GM12878 (cell line): Measurements from ENCODE around the gene NPDC1. TPM values are rescaled to one million over a fixed set of nuclear protein-coding genes. Genes with fewer than 3 reads are reported as not detected.

Experiments
- ATAC-seq: fragments of 200-7000 bp; cut with Tn5 transposase; 3 replicates; pipeline ENCODE4 v1.9.1; 2020; ENCODE audit warnings: mild to moderate bottlenecking, moderate library complexity
- BruUV-seq: library from RNA; stranded (reverse); fragments of 400-500 nt; replicated peaks from 2 replicates; lab custom pipeline; 2021; lab: Mats Ljungman, UMichigan
- CTCF ChIA-PET: fragments of 300-600 bp; sonication (Branson Sonifier 250); formaldehyde crosslinking; extraction: SDS; loops from one replicate; lab custom pipeline; 2021; ENCODE audit warnings: inconsistent platforms; lab: Yijun Ruan, JAX
- POLR2A ChIA-PET: fragments of 350-600 bp; formaldehyde crosslinking; extraction: SDS; loops from one replicate; lab custom pipeline; 2021; ENCODE audit warnings: inconsistent platforms; lab: Charles Lee
- RAD21 ChIA-PET: fragments of 300-600 bp; sonication (Branson Sonifier 250); formaldehyde crosslinking; loops from one replicate; lab custom pipeline; 2023; ENCODE audit warnings: antibody characterized with exemption; ENCODE audit not compliant: unreplicated experiment; lab: Charles Lee
- SMC1A ChIA-PET: fragments of 300-600 bp; sonication (Branson Sonifier 250); formaldehyde crosslinking; loops from one replicate; lab custom pipeline; 2023; ENCODE audit not compliant: unreplicated experiment, uncharacterized antibody; lab: Charles Lee
- DNase-seq: peaks from one replicate; pipeline ENCODE4 v3.0.0-alpha.2; 2011; ENCODE audit warnings: low read depth, low spot score
- FAIRE-seq: peaks from 3 replicates; lab custom pipeline; 2011; peaks lifted over from hg19 to GRCh38; lab: Jason Lieb, UNC
- H2AFZ ChIP-seq: 2 replicates; pipeline ENCODE4 v1.6.0; 2011; ENCODE audit warnings: low read depth, low read length, control low read depth; ENCODE audit not compliant: control insufficient read depth
- H3K27ac ChIP-seq: 2 replicates; pipeline ENCODE4 v1.5.1; 2011; ENCODE audit warnings: control low read depth; ENCODE audit not compliant: control insufficient read depth, insufficient read depth
- H3K27me3 ChIP-seq, 2 experiments: replicated peaks in 1 of 2; 2 replicates each; pipeline versions ENCODE4 v1.6.0 to v1.6.1; 2011; ENCODE audit warnings: low read length in 1 of 2; ENCODE audit not compliant: control insufficient read depth in 2 of 2, insufficient read depth in 2 of 2
- H3K36me3 ChIP-seq, 2 experiments: 2 replicates each; pipeline ENCODE4 v1.5.1; 2011; ENCODE audit warnings: low read length in 1 of 2; ENCODE audit not compliant: control insufficient read depth in 2 of 2, insufficient read depth in 2 of 2
- H3K4me1 ChIP-seq: 2 replicates; pipeline ENCODE4 v1.6.1; 2011; ENCODE audit warnings: mild to moderate bottlenecking, low read length, moderate library complexity, mixed read lengths; ENCODE audit not compliant: control insufficient read depth, insufficient read depth
- H3K4me2 ChIP-seq: 2 replicates; pipeline ENCODE4 v1.6.0; 2011; ENCODE audit warnings: control low read depth; ENCODE audit not compliant: control insufficient read depth, insufficient read depth
- H3K4me3 ChIP-seq: fragments of 200-600 bp; sonication (generic); 2 replicates; pipeline ENCODE4 v1.5.1; 2016
- H3K79me2 ChIP-seq: 2 replicates; pipeline ENCODE4 v1.6.0; 2011; ENCODE audit warnings: low read length; ENCODE audit not compliant: control insufficient read depth, insufficient read depth
- H3K9ac ChIP-seq: 2 replicates; pipeline ENCODE4 v1.8.0; 2011; ENCODE audit warnings: low read length, control low read depth, mixed read lengths; ENCODE audit not compliant: control insufficient read depth, insufficient read depth
- H3K9me3 ChIP-seq: replicated peaks from 3 replicates; pipeline ENCODE4 v1.5.1; 2011; ENCODE audit warnings: mild to moderate bottlenecking, low read length; ENCODE audit not compliant: control insufficient read depth, insufficient read depth
- H4K20me1 ChIP-seq: 2 replicates; pipeline ENCODE4 v1.6.0; 2011; ENCODE audit not compliant: control insufficient read depth, insufficient read depth
- BACH1 ChIP-seq: fragments of 450-650 bp; IDR thresholded peaks from 2 replicates; pipeline ENCODE4 v1.6.1; 2017; ENCODE audit warnings: mild to moderate bottlenecking, borderline replicate concordance
- CBX5 ChIP-seq: sonication (generic); IDR thresholded peaks from 2 replicates; pipeline ENCODE4 v1.6.1; 2016; ENCODE audit warnings: low read depth, moderate library complexity, mild to moderate bottlenecking, inconsistent platforms
- FOXK2 ChIP-seq: fragments of 450-650 bp; IDR thresholded peaks from 2 replicates; pipeline ENCODE4 v1.6.1; 2017; ENCODE audit warnings: mild to moderate bottlenecking, moderate library complexity
- FOXM1 ChIP-seq: IDR thresholded peaks from 2 replicates; pipeline ENCODE4 v1.6.1; 2012; ENCODE audit warnings: low read depth, mild to moderate bottlenecking, inconsistent platforms, low read length, moderate library complexity
- HDAC6 ChIP-seq: fragments of 200-600 bp; sonication (generic); IDR thresholded peaks from one replicate; pipeline ENCODE4 v1.8.0; 2017; ENCODE audit warnings: antibody characterized with exemption; ENCODE audit not compliant: unreplicated experiment
- HDGF ChIP-seq: fragments of 450-650 bp; IDR thresholded peaks from 2 replicates; pipeline ENCODE4 v1.6.1; 2016; ENCODE audit warnings: antibody characterized with exemption
- MEF2A ChIP-seq: IDR thresholded peaks from 2 replicates; pipeline ENCODE4 v1.6.1; 2011; ENCODE audit warnings: low read depth, mild to moderate bottlenecking, low read length, moderate library complexity; ENCODE audit not compliant: insufficient read depth
- MXI1 ChIP-seq: fragments of 150-350 bp; IDR thresholded peaks from 2 replicates; pipeline ENCODE4 v1.6.1; 2011; ENCODE audit warnings: low read depth, mild to moderate bottlenecking, inconsistent platforms, low read length, improper control_type of control experiment
- NR2F1 ChIP-seq: fragments of 450-650 bp; conservative IDR thresholded peaks from 2 replicates; pipeline ENCODE4 v1.6.1; 2017; ENCODE audit warnings: mild to moderate bottlenecking
- RCOR1 ChIP-seq: conservative IDR thresholded peaks from 2 replicates; pipeline ENCODE4 v1.6.1; 2012; ENCODE audit warnings: low read depth, low read length, improper control_type of control experiment
- SIX5 ChIP-seq: IDR thresholded peaks from 2 replicates; pipeline ENCODE4 v1.6.1; 2011; ENCODE audit warnings: mild to moderate bottlenecking, low read depth, low read length, moderate library complexity; ENCODE audit not compliant: severe bottlenecking
- ZNF384 ChIP-seq: IDR thresholded peaks from 2 replicates; pipeline ENCODE4 v1.6.1; 2012; ENCODE audit warnings: low read depth, mild to moderate bottlenecking, low read length, improper control_type of control experiment, borderline replicate concordance
- WGBS: methylation state at CpG from one replicate; pipeline ENCODE4 v1.1.6; 2016; ENCODE audit warnings: low lambda C conversion rate; ENCODE audit not compliant: insufficient replicate concordance, insufficient coverage; ENCODE audit errors: missing lambda C conversion rate; 5-methylcytosine and 5-hydroxymethylcytosine counted together
- in situ Hi-C: fragments of 300-500 bp; cut with MboI; formaldehyde crosslinking; loops from 9 replicates; pipeline ENCODE4 v1.14.3; 2018; ENCODE audit warnings: mixed read lengths
- intact Hi-C: fragments of 100-400 bp; cut with micrococcal nuclease; formaldehyde crosslinking; loops from one replicate; pipeline ENCODE4 v1.14.2; 2022; ENCODE audit not compliant: unreplicated experiment
- polyA plus RNA-seq, 11 experiments: library from polyadenylated mRNA; depleted of rRNA in 4 of 11; unstranded in 6 of 11; stranded (reverse) in 5 of 11; fragments of >200 nt; fragmentation: Nextera tagmentation in 4 of 11; fragmentation: Illumina TruSeq in 1 of 11; extraction: Ambion mirVana in 4 of 11; extraction: Trizol in 1 of 11; gene quantifications; 1 replicate in 1 of 11; 2 replicates in 10 of 11; pipeline versions ENCODE4 v1.2.1 to v1.2.3, GENCODE V29; 2011 to 2016; ENCODE audit warnings: inconsistent platforms in 2 of 11, missing spikeins in 2 of 11, low read depth in 1 of 11
- total RNA-seq, 4 experiments: library from RNA; depleted of rRNA in 3 of 4; stranded (reverse); fragments of >200 nt in 3 of 4; fragmentation: Illumina TruSeq in 1 of 4; extraction: Trizol in 1 of 4; gene quantifications; 2 replicates each; pipeline versions ENCODE4 v1.2.1 to v1.2.3, GENCODE V29; 2013 to 2021
- TF ChIP-seq, protein P1 (sequence below): fragments of 450-650 bp; formaldehyde crosslinking; IDR thresholded peaks from 2 replicates; pipeline ENCODE4 v1.4.0; 2020; ENCODE audit warnings: mild to moderate bottlenecking, moderate library complexity
- TF ChIP-seq, protein P2 (sequence below): fragments of 450-650 bp; IDR thresholded peaks from 2 replicates; pipeline ENCODE4 v1.6.1; 2018; ENCODE audit warnings: borderline replicate concordance, mild to moderate bottlenecking; ENCODE audit not compliant: partially characterized antibody

Gene NPDC1
- total and polyA plus RNA-seq, 10 of the 15 experiments (the other 5 are each of a cell fraction or from before 2014, with no cell fraction given), result 0.04 to 1.7 (median 0.77) TPM; not detected in 2

DNA sequence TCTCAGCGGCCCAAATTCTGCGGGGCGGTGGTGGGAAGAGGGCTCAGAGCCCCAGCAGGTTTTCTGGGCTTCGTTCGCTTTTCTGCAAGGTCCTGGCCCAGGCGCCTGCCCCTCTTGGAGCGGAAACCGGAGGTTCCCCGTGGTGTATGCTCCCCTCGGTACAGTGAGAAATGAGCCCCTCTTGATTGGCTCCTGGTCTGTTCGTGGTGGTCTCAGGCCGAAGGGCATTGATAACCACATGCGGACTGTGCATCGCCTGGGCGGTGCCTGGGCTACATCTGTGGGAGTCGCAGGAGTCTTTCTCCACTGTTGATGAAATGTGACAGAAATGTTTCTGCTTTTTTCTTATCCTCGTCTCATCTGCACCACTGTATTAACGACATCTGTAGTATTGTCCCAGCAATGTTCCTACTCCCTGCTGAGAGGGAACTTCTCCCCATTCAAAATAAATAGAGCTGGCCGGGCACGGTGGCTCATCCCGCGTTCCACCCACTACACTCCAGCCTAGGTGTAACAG lies 41.5 kb upstream of the NPDC1 start (continued):
- no peak for TF ChIP-seq MXI1

DNA sequence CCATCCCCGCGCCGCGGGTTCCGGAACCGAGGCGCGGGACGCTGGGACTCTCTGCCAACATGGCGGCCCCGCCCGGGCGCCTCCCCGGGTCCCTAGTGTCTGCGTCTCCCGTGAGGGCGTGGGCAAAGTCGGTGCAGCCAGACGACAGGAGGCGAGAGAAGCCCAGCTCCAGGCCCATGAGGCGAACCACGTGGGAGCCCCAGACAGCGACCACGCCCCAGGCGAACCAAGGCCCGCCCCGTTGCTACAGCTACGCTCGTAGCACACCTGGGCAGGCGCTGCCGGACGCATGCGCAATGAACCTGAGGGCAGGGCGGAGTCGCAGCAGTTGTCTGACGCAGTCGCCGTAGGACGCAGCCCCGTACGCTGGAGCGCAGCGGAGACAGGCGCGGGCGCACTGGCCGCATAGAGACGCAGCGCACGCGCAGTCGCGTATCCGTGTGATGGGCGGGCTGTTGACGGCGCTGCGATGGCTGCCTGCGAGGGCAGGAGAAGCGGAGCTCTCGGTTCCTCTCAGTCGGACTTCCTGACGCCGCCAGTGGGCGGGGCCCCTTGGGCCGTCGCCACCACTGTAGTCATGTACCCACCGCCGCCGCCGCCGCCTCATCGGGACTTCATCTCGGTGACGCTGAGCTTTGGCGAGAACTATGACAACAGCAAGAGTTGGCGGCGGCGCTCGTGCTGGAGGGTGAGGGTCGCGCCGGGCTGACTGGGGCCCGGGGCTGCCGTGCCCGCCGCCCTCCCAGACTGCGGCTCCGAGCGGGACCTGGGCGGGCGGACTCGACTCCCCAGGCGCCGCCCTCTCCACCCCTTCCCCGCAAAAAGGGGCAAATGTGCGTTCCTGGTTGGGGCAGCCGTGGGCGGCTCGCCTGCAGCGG lies 40.8 kb upstream of the NPDC1 start, which contains the start of gene MAN1B1:
TSS of gene MAN1B1 (plus strand) at position 455 of the 878 bp plus-strand sequence. CDS start at position 470, 15 bp downstream.
- peak; percentile 99 for FAIRE-seq
- ChIA-PET RAD21 (interaction anchor here (0.7 to 2.7 kb wide), 12 partner anchors 9 to 188 kb away, joined by 3 to 32 read pairs (median 4); partner anchors contain the start of genes DPP7, SAPCD2 and UAP1L1), CTCF (interaction anchor here (0.6 to 5.0 kb wide), 15 partner anchors 9 to 462 kb away, joined by 3 to 80 read pairs (median 4); partner anchors contain the start of gene SAPCD2), SMC1A (interaction anchor here (0.8 to 2.8 kb wide), 7 partner anchors 9 to 154 kb away, joined by 3 to 30 read pairs (median 6); partner anchors contain the start of genes SAPCD2, TUBB4B and UAP1L1), POLR2A (interaction anchor here (0.5 to 2.7 kb wide), 22 partner anchors 10 to 359 kb away, joined by 3 to 38 read pairs (median 6); partner anchors contain the start of genes ANAPC2, DPP7, NDOR1 and NOXA1)
- Histone ChIP-seq H3K4me3 (peak within 1 kb of the TSS; percentile 83), H3K9me3 (no peaks in the 10 kb centered on the region), H3K79me2 (peaks cover 10% of the 10 kb centered on the region), H3K27ac (peak within 1 kb of the TSS; percentile 90), H4K20me1 (no peaks in the 10 kb centered on the region), H3K4me2 (peak within 1 kb of the TSS; percentile 96), H3K9ac (peak within 1 kb of the TSS; percentile 87), H3K4me1 (peaks cover 29% of the 10 kb centered on the region), H3K36me3 (peaks cover 0 to 3% of the 10 kb centered on the region in 2 experiments; a peak in 2 of 4 replicates), H2AFZ (peak within 1 kb of the TSS; percentile 83), H3K27me3 (no peaks in the 10 kb centered on the region)
- BruUV-seq, result no TSS peak
- peak; percentile 99 for DNase-seq
- ATAC-seq, result peak; percentile 83
- in situ Hi-C loops, result no loop called here
- intact Hi-C loops, result no loop called here
- under 1% methylated on average over 100 of the region's 101 CpGs for WGBS
- TF ChIP-seq HDAC6, result no peak
- 0 out of 2 replicates have a peak, but pooled peaks have one; percentile 17 for TF ChIP-seq NR2F1
- no peak for TF ChIP-seq RCOR1
- TF ChIP-seq SIX5, result no peak
- no peak for TF ChIP-seq CBX5
- TF ChIP-seq, protein P1, sequence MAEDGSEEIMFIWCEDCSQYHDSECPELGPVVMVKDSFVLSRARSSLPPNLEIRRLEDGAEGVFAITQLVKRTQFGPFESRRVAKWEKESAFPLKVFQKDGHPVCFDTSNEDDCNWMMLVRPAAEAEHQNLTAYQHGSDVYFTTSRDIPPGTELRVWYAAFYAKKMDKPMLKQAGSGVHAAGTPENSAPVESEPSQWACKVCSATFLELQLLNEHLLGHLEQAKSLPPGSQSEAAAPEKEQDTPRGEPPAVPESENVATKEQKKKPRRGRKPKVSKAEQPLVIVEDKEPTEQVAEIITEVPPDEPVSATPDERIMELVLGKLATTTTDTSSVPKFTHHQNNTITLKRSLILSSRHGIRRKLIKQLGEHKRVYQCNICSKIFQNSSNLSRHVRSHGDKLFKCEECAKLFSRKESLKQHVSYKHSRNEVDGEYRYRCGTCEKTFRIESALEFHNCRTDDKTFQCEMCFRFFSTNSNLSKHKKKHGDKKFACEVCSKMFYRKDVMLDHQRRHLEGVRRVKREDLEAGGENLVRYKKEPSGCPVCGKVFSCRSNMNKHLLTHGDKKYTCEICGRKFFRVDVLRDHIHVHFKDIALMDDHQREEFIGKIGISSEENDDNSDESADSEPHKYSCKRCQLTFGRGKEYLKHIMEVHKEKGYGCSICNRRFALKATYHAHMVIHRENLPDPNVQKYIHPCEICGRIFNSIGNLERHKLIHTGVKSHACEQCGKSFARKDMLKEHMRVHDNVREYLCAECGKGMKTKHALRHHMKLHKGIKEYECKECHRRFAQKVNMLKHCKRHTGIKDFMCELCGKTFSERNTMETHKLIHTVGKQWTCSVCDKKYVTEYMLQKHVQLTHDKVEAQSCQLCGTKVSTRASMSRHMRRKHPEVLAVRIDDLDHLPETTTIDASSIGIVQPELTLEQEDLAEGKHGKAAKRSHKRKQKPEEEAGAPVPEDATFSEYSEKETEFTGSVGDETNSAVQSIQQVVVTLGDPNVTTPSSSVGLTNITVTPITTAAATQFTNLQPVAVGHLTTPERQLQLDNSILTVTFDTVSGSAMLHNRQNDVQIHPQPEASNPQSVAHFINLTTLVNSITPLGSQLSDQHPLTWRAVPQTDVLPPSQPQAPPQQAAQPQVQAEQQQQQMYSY (CRISPR knock-in tag), result no peak
- TF ChIP-seq, protein P2, sequence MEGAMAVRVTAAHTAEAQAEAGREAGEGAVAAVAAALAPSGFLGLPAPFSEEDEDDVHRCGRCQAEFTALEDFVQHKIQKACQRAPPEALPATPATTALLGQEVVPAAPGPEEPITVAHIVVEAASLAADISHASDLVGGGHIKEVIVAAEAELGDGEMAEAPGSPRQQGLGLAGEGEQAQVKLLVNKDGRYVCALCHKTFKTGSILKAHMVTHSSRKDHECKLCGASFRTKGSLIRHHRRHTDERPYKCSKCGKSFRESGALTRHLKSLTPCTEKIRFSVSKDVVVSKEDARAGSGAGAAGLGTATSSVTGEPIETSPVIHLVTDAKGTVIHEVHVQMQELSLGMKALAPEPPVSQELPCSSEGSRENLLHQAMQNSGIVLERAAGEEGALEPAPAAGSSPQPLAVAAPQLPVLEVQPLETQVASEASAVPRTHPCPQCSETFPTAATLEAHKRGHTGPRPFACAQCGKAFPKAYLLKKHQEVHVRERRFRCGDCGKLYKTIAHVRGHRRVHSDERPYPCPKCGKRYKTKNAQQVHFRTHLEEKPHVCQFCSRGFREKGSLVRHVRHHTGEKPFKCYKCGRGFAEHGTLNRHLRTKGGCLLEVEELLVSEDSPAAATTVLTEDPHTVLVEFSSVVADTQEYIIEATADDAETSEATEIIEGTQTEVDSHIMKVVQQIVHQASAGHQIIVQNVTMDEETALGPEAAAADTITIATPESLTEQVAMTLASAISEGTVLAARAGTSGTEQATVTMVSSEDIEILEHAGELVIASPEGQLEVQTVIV, result peak; percentile 41
- no peak for TF ChIP-seq MEF2A
- no peak for TF ChIP-seq FOXM1
- peak; percentile 85 for TF ChIP-seq FOXK2
- TF ChIP-seq ZNF384, result no peak
- peak; percentile 99 for TF ChIP-seq HDGF
- TF ChIP-seq BACH1, result peak; percentile 90
